ENCODE results near the gene STK32A. TPM values are rescaled to one million over a fixed set of nuclear protein-coding genes. Genes with fewer than 3 reads are reported as not detected.
A peak's percentile ranks its signal among the peaks of the same experiment; 100 is the strongest.

The STK32A gene
- total RNA-seq, 1 donor from 2014 or later = 11.3 TPM

DNA sequence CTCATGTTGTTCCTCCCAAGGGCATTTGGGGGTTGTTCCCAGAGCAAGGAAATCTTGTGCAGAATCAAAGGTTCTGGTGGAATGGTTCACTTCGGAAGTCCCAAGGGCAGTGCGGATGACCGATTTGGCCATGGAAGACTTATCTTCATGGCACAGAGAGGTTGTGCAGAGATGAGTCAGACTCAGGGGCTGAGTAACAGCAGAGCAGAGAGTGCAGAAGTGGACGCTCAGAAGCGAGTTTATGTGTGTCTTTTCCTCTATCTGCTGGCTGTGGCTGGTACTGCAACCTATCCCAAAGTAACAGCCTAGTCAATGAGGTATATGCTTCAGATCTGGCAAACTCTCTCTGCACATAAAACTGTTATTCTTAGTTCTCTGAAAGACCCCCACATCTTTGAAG, 157.0 kb downstream of the STK32A start:
- DNase-seq (ENCODE audit: low spot score) = peak; percentile 27

DNA sequence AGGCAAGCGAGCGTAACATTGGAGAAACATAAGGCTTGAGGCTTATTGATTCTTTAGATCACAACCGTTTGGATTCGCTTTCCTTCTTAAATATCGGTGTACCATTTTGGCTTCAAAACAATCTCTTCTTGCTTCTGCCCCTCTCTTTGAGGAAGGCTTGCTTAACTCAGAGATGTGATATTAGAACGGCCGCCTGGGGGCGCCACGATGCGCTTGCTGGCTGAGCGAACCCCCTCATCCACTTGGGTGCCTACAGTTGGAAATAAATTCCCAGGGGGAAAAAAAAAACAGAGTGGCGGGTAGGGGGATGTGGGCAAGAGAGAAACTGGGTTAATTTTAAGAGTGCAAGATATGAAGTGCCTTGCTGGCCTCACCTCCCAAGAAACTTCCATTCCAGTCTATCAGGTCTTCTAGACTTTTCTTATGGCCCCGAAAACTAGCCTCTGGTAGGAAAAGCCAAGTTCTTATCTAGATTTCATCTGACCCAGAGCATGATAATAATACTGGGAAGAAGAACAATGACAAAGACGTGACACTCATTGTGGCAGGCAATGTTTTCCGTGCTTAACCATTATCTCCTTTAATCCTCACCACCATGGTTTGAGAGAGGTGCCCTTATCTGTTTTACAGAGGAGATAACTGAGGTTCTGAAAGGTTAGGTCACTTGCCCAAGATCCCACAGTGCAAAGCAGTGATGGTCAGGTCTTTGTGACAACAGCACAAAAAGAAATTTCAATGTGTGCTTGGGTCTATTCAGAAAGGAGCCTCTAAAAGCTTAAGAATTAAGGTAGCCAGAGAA, 159.2 kb downstream of the STK32A start:
- DNase-seq (ENCODE audit: low spot score) = no peak

DNA sequence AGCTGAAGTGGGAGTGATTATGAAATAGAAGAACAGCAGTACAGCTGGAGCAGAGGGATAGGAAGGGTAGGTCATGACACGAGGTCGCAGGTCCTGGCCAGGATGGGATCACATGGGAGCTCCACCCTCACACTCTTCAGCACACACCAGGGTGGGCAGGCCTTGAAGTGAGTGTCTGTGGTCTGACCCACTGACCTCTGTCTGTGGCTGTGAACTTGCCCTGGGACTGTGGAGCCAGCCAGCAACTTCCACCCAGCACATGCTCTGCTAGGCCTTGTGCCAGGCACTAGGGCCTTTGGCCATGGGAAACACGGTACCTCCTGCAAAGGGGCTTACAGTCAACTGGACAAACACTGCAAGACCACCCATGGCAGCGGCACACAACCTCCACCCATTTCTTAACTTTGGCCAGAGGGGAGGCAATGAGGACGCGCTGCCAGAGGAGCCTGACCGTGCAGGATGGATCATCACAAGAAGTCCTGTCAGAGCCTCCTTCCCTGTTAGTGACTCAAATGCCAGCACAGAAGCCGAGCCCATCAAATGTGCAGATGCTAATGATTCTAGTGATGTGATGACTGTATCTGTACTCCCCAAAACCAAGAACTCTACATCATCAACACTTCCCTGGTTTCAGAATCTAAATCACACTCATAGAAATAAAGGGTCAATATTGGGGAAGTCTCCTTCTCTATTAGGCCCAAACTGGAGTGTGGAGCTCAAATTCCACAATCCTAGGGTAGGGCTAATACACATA, 161.4 kb downstream of the STK32A start:
- DNase-seq (ENCODE audit: low spot score) = peak; percentile 30

DNA sequence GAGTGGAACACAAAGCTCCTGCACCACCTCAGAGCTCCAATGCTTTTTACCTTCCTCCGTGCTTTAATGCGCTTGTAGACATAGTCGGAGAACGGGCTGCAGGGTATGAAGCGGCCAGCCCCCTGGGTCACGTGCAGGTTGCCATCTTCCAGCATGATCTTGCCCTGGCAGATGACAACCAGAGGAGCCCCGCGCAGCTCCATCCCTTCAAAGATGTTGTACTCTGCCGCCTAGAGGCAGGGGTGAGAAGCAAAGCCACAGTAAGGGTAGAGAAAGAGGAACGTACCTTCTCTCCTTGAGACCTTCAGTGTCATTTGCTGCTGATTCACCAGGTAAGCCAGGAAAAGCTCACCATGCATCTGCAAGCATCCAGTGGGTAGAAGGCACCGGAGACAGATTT, 162.8 kb downstream of the STK32A start:
- DNase-seq (ENCODE audit: low spot score) = no peak

DNA sequence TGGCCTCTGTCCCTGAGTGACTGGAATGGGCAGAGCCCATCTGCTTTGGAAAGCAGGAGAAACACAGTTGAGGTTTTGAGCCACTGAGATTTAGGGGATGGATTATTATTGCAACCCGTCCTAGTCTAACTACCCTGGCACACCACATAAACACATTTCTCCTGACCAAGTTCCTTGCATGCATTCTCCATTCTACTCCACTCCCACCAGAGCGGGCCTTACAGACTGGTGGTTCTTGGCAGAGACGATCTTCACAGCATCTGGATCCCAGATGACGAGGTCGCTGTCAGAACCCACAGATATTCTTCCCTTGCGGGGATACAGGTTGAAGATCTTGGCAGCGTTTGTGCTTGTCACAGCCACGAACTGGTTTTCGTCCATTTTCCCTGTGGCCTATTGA, 164.0 kb downstream of the STK32A start:
- no peak for DNase-seq (ENCODE audit: low spot score)

DNA sequence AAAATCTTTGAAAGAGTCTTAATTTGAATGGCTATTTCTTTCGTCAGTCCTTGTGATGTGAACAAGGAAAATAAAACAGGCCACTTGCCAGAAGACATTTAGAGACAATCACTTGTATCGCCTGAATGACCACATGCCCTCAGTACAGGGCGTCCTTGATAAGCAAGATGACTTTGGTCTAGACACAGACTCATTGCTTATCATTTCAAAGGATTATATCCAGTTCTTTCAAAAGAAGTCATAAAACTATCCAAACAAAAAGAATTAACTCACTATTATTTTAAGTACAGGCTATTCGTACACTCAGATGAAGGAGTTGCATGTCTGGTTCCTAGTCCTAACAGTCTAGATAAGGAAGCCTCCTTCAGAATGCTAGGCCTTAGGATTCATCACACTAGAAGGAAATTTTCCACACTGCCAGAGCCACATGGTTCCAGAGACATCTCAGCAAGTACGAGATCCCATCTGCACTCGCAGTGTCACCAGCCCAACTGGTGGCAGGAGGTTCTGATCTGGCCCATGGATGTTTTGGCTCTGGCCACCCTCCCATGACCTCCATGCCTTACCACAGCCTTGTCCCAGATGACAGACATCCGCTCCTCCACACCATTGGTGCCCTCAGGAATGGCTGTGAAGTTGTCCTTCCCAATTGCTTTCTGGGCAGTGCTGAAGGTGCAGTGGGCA, 165.4 kb downstream of the STK32A start:
- DNase-seq (ENCODE audit: low spot score) = no peak

DNA sequence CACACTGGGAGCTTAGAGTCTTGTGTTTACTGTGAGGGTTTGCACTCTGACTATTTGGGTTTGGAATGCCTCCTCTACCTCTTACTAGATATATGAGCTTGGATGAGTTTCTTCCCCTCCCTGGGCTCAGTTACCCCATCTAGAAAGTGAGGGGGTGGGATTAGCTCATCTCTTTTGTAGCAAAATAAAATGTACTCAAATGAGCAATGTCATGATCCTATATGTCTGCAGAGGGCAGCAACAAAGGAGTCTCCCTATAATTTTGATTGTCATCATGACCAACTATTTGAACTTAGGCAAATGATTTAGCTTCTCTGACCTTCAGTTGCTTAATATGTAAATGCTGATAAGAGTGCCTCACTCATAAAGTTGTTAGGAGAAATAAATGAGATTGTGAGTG, 166.1 kb downstream of the STK32A start:
- no peak for DNase-seq (ENCODE audit: low spot score)

DNA sequence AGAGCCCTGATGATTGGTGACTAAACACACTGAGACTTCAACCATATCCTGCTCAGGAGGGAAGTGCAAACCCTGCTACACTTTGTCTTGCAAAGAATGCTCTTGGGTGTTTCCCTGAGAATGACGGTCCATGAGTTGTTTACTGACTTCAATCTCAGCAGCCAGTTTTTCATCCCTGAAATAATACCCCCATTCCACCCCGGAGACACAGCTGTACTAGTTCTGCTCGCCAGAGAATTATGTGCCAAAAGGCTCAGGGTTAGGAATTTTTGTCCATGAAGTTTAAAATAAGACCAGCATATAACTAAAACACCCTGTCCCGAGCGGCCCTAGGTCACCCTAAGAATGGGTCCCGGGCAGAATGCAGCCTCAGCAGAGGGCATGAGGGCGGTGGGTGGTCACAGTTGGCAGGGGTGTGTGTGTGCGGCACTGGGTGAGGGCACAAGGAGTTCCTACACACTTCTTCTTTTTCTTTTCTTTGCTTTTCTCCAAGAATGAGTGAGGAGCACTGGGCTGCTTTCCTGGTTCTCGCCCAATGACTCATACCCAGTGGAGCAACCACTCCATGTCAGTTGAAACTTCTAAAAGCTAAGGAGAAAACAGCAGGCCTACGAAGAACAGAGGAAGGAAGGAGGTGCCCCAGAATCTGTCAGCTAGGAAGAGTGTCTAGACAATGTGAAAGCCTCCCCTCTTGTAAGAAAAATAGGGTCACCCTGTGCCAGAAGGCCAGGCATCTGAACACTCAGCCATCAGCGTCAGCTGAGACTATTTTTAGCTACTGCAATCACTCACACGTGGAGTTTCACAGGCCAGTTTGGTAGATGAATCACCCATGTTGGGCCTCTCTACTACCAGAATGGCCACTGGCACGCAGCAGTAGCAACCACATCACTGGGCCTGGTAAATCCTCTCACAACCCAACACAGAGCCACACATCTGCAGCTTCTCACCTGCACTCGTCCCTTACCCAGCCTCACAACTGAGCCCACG, 169.1 kb downstream of the STK32A start:
- DNase-seq (ENCODE audit: low spot score) = peak; percentile 29

DNA sequence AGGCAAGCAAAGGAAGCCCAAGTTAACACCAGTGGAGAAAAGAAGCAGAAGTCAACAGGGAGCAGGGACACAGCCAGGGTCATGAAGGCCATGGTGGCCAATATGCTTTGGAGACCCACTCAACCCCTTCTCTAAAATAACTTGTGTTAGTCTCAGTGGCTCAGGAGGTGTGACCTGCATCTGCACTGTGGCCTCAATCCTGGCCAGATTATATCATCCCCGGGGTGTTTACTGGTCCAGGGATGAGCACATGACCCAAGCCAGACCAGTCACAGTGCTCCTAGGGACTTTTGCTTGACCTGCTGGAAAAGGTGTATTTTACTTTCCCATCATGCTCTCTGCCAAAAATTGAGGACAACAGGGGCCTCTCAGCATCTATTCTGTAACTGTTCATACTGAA, 169.9 kb downstream of the STK32A start:
- no peak for DNase-seq (ENCODE audit: low spot score)

DNA sequence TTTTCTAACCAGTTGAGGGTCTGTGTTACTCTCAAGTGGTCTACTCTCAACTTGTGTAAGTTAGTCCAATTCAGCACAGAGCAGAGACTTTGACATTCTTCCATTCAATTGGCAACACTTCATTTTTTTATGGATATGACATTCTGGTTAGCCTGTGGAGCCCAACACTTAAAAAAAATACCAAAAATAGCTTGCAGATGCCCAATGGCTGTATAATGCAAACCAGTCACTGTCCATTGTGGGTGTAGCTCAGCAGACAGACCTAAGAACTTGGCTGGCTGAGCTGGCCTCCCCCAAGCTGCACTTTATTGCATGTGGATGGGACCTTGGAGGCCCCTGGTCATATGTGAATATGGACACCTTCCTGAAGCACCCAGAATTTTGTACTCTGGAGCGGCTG, 171.8 kb downstream of the STK32A start:
- DNase-seq (ENCODE audit: low spot score) = no peak

DNA sequence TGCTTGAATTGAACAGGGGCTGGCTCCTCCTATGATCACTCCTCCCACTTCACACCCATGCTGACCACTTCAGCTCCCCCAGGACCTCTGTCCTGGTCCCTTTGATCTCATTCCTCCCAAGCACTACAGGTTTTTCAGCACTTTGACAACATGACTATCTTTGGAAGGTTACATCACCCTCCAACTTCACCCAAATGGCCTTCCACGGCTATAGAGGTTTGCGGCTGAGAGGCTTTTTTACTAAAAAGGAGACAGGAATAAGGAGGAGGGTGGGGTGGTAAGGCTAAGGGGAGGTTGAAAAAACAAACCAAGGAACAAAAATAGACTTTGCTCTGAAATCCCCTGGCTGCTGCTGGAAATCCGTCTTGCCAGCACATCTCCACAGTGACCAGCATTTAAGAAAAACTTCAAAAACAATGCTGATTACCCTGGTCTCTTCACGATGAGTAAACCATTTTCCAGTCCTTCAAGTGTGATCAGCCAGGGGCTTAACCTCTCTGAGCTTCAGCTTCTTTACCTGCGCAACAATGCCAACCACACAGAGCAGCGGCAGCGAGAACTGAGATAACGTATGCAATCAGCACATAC, 172.4 kb downstream of the STK32A start:
- no peak for DNase-seq (ENCODE audit: low spot score)

DNA sequence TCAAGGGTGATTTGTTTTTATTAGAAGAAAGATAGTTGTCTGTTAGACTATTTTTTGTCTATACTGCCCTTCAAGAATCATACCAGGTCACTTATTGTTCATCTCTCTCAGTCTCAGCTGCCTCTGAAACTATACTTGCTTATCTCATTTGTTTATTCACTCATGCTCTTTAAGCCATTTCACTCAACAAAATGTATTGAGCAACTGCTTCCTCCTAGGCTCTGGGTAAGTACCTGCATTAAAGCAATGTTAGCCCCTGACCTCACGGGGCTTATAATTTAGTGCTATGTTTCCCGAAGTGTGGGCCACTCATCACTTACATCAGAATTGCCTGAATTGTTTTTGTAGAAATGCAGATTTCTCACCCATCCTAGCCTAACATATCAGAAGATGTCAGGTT, 174.2 kb downstream of the STK32A start:
- DNase-seq (ENCODE audit: low spot score) = no peak

DNA sequence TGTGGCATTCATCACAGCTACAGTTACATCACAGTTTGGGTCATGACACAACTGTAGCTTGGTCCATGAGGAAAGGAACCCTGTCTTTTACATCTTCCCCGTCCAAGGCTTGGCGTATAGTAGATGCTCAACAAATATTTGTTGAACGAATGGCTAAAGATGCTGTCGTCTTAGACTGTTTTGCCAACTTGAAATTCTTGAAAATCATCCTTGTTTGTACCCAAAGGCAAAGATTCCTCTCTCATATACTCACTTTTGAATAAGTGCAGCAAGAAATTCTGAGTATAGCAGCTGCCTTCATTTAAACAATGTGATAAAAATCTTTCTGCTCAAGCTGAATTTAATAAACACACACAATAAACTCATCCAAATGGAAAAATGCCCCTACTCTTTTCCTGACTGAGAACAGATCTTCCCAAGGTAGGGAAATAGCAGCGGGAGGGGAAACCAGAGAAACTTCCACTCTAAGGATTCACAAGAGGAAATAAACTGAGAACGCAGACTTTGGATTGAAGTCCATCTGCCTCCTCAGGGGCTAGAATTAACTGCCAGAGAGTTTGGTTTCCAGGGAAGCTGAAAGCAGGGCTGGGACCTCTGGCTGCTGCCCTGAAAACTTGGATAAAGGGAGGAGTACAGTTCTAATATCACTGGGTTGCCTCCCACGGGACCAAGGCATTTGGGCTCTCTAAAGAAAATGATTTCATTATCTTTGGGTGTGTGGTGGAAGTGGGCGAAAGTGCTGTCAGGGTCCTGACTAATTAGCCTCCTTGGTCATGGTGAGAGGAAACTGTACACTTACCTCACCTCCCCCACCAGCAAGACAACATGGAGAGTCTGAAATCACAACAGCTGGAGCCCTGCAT, 175.9 kb downstream of the STK32A start:
- no peak for DNase-seq (ENCODE audit: low spot score)

DNA sequence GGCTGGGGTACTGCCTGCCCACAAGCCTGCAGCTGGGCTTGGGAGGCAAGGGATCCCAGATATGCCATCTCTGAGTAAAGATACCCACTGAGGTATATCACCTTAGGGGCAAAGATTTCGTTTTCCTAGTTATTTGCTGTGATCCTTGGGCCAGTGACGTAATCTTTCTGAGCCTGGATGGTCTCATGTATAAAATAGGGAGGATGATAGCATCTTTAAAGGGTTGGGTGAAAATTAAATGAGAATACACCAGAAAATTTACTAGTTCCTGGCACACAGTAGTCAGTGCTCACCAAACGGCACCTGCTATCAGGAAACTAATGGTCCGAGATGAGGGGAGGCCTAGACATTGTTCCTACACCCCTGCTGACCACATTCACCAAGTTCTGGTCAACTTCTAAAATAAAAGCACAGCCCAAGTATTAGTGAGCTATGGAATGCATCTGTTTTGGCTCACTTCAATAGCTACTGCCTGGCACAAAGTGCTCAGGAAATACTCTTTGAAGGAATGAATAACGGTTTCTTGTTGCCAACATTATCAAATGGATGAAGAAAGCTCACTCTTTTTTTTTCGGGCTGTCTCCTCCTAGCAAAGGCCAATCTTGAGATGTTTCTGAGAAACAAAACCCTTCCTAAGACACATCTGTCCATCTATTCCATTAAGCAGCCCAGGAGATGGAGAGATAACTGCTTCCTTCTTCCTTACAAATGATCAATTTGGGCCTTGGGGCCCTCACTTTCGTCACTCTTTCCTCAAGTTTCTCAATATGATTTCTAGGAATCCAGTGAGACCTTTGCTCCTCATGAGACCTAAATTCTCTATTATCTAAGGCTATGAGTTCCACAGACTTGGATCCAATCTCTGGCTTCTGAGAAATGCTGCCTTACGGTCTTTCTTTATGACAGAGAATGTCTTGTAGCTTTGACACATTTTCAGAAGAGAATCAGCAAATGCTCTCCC, 176.8 kb downstream of the STK32A start:
- DNase-seq (ENCODE audit: low spot score) = no peak

DNA sequence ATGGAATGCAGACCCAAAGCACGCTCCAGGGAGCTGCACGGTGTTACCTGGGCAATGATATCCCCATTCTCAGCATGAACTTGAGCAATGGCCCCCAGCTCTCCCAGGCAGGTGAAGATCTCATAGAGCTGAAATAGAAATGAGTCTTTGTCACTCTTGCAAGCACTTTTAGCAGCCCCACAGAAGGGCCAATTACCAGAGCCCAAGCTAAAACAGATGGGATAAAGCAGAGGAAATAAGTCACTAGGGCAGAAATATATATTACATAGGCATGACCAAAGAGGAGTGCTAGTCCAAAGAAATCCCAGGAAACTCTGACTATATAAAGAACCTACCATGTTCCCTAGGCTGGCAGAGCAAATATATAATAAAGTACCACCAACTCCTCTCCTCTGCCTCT, 177.7 kb downstream of the STK32A start:
- DNase-seq (ENCODE audit: low spot score) = no peak

DNA sequence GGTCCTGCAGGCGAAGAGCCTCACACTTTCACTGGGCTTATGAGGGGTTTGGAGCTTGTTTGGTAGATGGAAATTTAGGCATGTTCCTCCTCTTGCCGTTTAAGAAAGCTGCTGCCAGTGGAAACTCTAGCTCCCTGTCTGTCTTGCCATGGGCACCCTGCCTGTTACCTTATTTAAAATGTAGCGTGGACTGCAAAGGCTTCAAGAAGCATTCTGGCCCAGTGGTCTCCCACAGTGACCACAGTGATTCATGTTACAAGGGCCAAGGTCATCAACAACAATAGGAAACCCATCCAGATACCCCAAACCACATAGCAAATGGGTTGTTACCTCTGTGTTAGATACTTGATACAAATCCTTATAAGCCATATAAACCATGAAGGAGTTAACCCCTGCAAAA, 178.4 kb downstream of the STK32A start:
- DNase-seq (ENCODE audit: low spot score) = no peak

DNA sequence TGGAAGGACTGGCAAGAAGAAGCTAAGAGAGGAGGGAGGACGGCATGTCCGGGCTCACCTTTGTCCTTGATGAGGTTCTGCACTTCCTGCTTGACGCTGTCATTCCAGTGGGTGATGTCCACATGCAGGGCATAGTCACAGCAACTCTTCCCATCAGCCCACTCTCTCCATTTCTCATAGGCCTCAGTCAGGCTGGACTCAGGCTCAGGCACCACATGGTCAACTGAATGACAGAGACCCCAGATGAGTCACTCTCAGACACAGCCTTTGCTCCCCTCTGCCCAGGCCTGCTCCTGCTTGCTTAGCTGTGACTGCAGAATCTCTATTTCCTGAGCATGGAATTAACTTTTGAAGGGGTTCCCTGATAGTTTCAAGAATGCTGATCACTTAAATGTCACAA, 180.8 kb downstream of the STK32A start:
- no peak for DNase-seq (ENCODE audit: low spot score)

DNA sequence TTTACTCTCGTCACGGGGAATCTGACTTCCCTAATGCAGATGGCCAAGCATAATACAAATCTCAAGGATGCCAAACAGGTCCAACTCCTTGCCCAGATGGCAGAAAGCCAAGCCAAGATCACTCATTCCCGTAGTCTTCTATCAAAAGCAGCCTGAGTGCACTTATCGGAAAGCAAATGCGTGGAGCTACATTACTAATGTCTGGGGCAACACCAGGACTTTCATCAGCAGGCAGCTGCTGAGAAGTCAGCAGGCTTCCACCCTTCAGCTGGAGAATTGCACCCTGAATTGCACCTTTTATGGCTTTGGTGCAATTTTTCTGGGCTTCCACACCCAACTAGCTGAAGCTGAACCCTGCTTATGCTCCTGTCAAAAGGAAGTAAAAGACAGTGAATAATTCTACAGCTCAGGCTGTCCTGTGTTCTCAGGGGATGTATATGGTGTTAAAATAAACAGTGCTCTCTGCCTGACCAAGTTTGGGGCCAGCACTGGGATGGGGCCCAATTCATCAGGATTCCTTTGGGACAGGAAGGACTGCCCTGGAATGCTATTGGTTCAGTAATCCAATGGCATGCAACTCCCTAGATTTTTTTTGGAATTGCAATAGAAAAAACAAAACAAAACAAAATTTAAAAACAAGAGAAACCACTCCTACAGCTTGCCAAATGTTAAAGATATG, 182.4 kb downstream of the STK32A start:
- peak; percentile 15 for DNase-seq (ENCODE audit: low spot score)

All from mucosa of gallbladder (tissue), 1 donor.